Measurements from ENCODE around the gene IL11RA. TPM values are rescaled to one million over a fixed set of nuclear protein-coding genes. Genes with fewer than 3 reads are reported as not detected.

Gene IL11RA
- total and polyA plus RNA-seq, 2 experiments from 2014 or later = 44.1 to 52.3 TPM

GRCh38 chr9:34611811-34612787 is 39.9 kb upstream of the IL11RA start, which contains the start of gene RPP25L:
TSS of gene RPP25L (minus strand) at chr9:34612097. CDS start at chr9:34611296, 801 bp downstream.
- H3K79me2 ChIP-seq (ENCODE audit: insufficient read depth) = peaks cover 16% of the 10 kb centered on the region
- H3K9me2 ChIP-seq (ENCODE audit: insufficient read depth) = no peaks in the 10 kb centered on the region
- H3K36me3 ChIP-seq (ENCODE audit: low read depth) = peaks cover 2% of the 10 kb centered on the region; the same call in 1 of the 2 replicates
- in situ Hi-C loops (cut with MboI) = loop anchor here (25.0 kb wide), 1 partner anchor 100 kb away; the partner anchor contains the start of gene ENHO
- DNase-seq = peak; percentile 95
- peak within 1 kb of the TSS; percentile 78 for H3K4me2 ChIP-seq (ENCODE audit: unreplicated experiment)
- H3K27me3 ChIP-seq (replicated peaks; ENCODE audit: insufficient read depth) = no peaks in the 10 kb centered on the region
- peaks cover 9% of the 10 kb centered on the region; the same call in 1 of the 2 replicates for H3K4me1 ChIP-seq (ENCODE audit: insufficient read depth)
- H3K9me3 ChIP-seq (ENCODE audit: low read depth) = no peaks in the 10 kb centered on the region
- H3K27ac ChIP-seq = peak within 1 kb of the TSS; percentile 41
- H3F3A ChIP-seq (ENCODE audit: insufficient read depth) = peaks cover 14% of the 10 kb centered on the region; the same call in 1 of the 2 replicates
- no peak for TF ChIP-seq EZH2phosphoT487 (IDR thresholded peaks at IDR 0.05; ENCODE audit: insufficient read depth, low read depth)
- TF ChIP-seq EZH2 (IDR thresholded peaks at IDR 0.05; ENCODE audit: insufficient read depth, poor library complexity, severe bottlenecking) = no peak
- peak within 1 kb of the TSS; percentile 94 for H3K4me3 ChIP-seq
- H3K9ac ChIP-seq = peak within 1 kb of the TSS; percentile 94
- WGBS, 2 experiments (ENCODE audit: low coverage in 1 of 2, low lambda C conversion rate in 2 of 2, missing lambda C conversion rate in 2 of 2) = 1 to 2% methylated on average over 66 to 73 of the region's 77 CpGs
- peak within 1 kb of the TSS; percentile 93 for H2AFZ ChIP-seq
- H4K20me1 ChIP-seq (ENCODE audit: insufficient read depth) = no peaks in the 10 kb centered on the region

DNA sequence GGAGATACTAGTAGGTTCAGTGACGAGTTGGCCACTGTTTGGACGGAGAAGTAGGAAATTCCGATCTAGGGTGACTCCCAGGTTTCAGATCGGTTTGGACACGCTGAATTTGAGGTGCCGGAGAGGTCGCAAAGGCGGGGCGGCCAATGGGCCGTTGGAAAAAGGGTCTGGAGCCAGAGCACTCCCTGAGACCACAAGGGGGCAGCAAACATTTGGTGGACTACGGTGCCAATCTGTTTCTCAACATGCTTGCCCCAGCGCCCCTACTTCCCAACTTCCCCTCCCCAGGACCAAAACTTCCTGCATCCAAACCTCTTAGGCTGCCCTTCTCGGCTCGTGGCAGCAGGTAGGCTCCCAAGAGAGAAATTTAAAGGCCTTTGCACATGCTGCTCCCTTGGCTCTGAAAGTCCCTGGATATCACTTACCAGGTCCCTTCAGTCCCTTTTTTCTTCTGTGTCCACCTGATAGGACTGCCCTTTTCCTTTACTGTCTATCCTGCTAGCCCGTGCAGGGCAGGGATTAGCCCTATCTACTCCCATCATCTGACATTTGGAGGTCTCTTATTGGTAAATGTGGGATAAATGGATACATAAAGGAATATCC is 39.1 kb upstream of the IL11RA start:
- Histone ChIP-seq H3K9me2 (ENCODE audit: insufficient read depth) (no peaks in the 10 kb centered on the region), H4K20me1 (ENCODE audit: insufficient read depth) (no peaks in the 10 kb centered on the region), H3K79me2 (ENCODE audit: insufficient read depth) (peaks cover 16% of the 10 kb centered on the region), H3K4me2 (ENCODE audit: unreplicated experiment) (peak overlapping the region; percentile 78), H2AFZ (peak overlapping the region; percentile 93), H3K4me1 (ENCODE audit: insufficient read depth) (peaks cover 9% of the 10 kb centered on the region; the same call in 1 of the 2 replicates), H3K9ac (peak overlapping the region; percentile 94), H3K36me3 (ENCODE audit: low read depth) (peaks cover 9% of the 10 kb centered on the region; the same call in 1 of the 2 replicates), H3F3A (ENCODE audit: insufficient read depth) (peaks cover 14% of the 10 kb centered on the region; the same call in 1 of the 2 replicates), H3K9me3 (ENCODE audit: low read depth) (no peaks in the 10 kb centered on the region), H3K27me3 (replicated peaks; ENCODE audit: insufficient read depth) (no peaks in the 10 kb centered on the region), H3K4me3 (peak overlapping the region; percentile 94), H3K27ac (peak overlapping the region; percentile 41)
- DNase-seq = peak; percentile 90
- WGBS, 2 experiments (ENCODE audit: low coverage in 1 of 2, low lambda C conversion rate in 2 of 2, missing lambda C conversion rate in 2 of 2) = 1 to 2% methylated on average over 15 of the region's 15 CpGs
- TF ChIP-seq EZH2 (IDR thresholded peaks at IDR 0.05; ENCODE audit: insufficient read depth, poor library complexity, severe bottlenecking) = no peak
- TF ChIP-seq EZH2phosphoT487 (IDR thresholded peaks at IDR 0.05; ENCODE audit: insufficient read depth, low read depth) = no peak
- in situ Hi-C loops (cut with MboI) = loop anchor here (25.0 kb wide), 1 partner anchor 101 kb away; the partner anchor contains the start of gene ENHO

- H3K4me3 ChIP-seq = no peak overlapping the region
- H3K4me1 ChIP-seq (ENCODE audit: insufficient read depth) = peaks cover 17% of the 10 kb centered on the region
- no peak overlapping the region for H3K27ac ChIP-seq
- in situ Hi-C loops (cut with MboI) = loop anchor here (25.0 kb wide), 1 partner anchor 103 kb away; the partner anchor contains the start of gene ENHO
- TF ChIP-seq EZH2 (IDR thresholded peaks at IDR 0.05; ENCODE audit: insufficient read depth, poor library complexity, severe bottlenecking) (no peak), EZH2phosphoT487 (IDR thresholded peaks at IDR 0.05; ENCODE audit: insufficient read depth, low read depth) (no peak)
- no peak overlapping the region for H2AFZ ChIP-seq
- H4K20me1 ChIP-seq (ENCODE audit: insufficient read depth) = no peaks in the 10 kb centered on the region
- no peak for DNase-seq
- H3K9ac ChIP-seq = no peak overlapping the region
- H3K4me2 ChIP-seq (ENCODE audit: unreplicated experiment) = no peak overlapping the region
- H3F3A ChIP-seq (ENCODE audit: insufficient read depth) = peaks cover 14% of the 10 kb centered on the region; the same call in 1 of the 2 replicates
- no peaks in the 10 kb centered on the region for H3K27me3 ChIP-seq (replicated peaks; ENCODE audit: insufficient read depth)
- H3K9me3 ChIP-seq (ENCODE audit: low read depth) = no peaks in the 10 kb centered on the region
- no peaks in the 10 kb centered on the region for H3K9me2 ChIP-seq (ENCODE audit: insufficient read depth)
- peaks cover 9% of the 10 kb centered on the region; the same call in 1 of the 2 replicates for H3K36me3 ChIP-seq (ENCODE audit: low read depth)
- peaks cover 35% of the 10 kb centered on the region for H3K79me2 ChIP-seq (ENCODE audit: insufficient read depth)
- 96 to 100% methylated on average over 2 of the region's 2 CpGs for WGBS, 2 experiments (ENCODE audit: low coverage in 1 of 2, low lambda C conversion rate in 2 of 2, missing lambda C conversion rate in 2 of 2)
Observed at GRCh38 chr9:34615132-34615531, 36.9 kb upstream of the IL11RA start.
